HepG2 (cell line): ENCODE results near the gene SPDYE6. TPM values are rescaled to one million over a fixed set of nuclear protein-coding genes. Genes with fewer than 3 reads are reported as not detected.

Source experiments
- ATRX ChIP-seq: sonication (generic); formaldehyde crosslinking; IDR thresholded peaks from 2 replicates; pipeline ENCODE4 v1.4.0; 2020; ENCODE audit warnings: missing genetic modification reagents, borderline replicate concordance
- CAMTA2 ChIP-seq: sonication (generic); formaldehyde crosslinking; IDR thresholded peaks from 2 replicates; pipeline ENCODE4 v1.4.0; 2020; ENCODE audit warnings: mild to moderate bottlenecking, missing genetic modification reagents, borderline replicate concordance
- ETV5 ChIP-seq: IDR thresholded peaks from 2 replicates; pipeline ENCODE4 v1.6.1; 2018; ENCODE audit warnings: missing biosample characterization, missing genetic modification reagents, inconsistent platforms, borderline replicate concordance
- GLI4 ChIP-seq: sonication (generic); formaldehyde crosslinking; IDR thresholded peaks from 2 replicates; pipeline ENCODE4 v1.5.1; 2020; ENCODE audit warnings: missing genetic modification reagents, mild to moderate bottlenecking, moderate library complexity, borderline replicate concordance
- HIC2 ChIP-seq: sonication (generic); formaldehyde crosslinking; IDR thresholded peaks from 2 replicates; pipeline ENCODE4 v1.9.0; 2022; ENCODE audit warnings: low read depth, missing genetic modification reagents
- HMGXB4 ChIP-seq, 2 experiments: sonication (generic) in 1 of 2; formaldehyde crosslinking in 1 of 2; IDR thresholded peaks; 2 replicates each; pipeline versions ENCODE4 v1.4.0 to v1.6.1; 2018 to 2020; ENCODE audit warnings: missing genetic modification reagents in 2 of 2, borderline replicate concordance in 1 of 2, low read depth in 1 of 2, mild to moderate bottlenecking in 1 of 2, missing biosample characterization in 1 of 2
- HNF4A ChIP-seq: sonication (generic); formaldehyde crosslinking; IDR thresholded peaks from 2 replicates; pipeline ENCODE4 v1.4.0; 2020; ENCODE audit warnings: missing genetic modification reagents
- PATZ1 ChIP-seq: sonication (generic); formaldehyde crosslinking; IDR thresholded peaks from 2 replicates; pipeline ENCODE4 v1.4.0; 2020; ENCODE audit warnings: missing genetic modification reagents
- PRDM4 ChIP-seq: sonication (generic); formaldehyde crosslinking; IDR thresholded peaks from 2 replicates; pipeline ENCODE4 v1.9.0; 2021; ENCODE audit warnings: missing genetic modification reagents, borderline replicate concordance
- TAF15 ChIP-seq: fragments of 200-400 bp; formaldehyde crosslinking; IDR thresholded peaks from one replicate; pipeline ENCODE4 v1.6.1; 2018; ENCODE audit warnings: mild to moderate bottlenecking, low read depth, low read length; ENCODE audit not compliant: poor library complexity, severe bottlenecking
- THAP11 ChIP-seq: IDR thresholded peaks from 2 replicates; pipeline ENCODE4 v1.6.1; 2016; ENCODE audit warnings: missing biosample characterization, missing genetic modification reagents
- YY1 ChIP-seq: IDR thresholded peaks from 2 replicates; pipeline ENCODE4 v1.6.1; 2011; ENCODE audit warnings: low read length, low read depth, moderate library complexity, mild to moderate bottlenecking; ENCODE audit not compliant: insufficient read depth, insufficient replicate concordance
- ZMAT3 ChIP-seq: sonication (generic); formaldehyde crosslinking; conservative IDR thresholded peaks from 2 replicates; pipeline ENCODE4 v1.7.0; 2021; ENCODE audit warnings: missing genetic modification reagents
- ZNF121 ChIP-seq: sonication (generic); formaldehyde crosslinking; IDR thresholded peaks from 2 replicates; pipeline ENCODE4 v1.5.0; 2020; ENCODE audit warnings: mild to moderate bottlenecking, missing genetic modification reagents
- ZNF431 ChIP-seq: sonication (generic); formaldehyde crosslinking; IDR thresholded peaks from 2 replicates; pipeline ENCODE4 v1.9.0; 2022; ENCODE audit warnings: missing genetic modification reagents, low read depth, mild to moderate bottlenecking, borderline replicate concordance
- ZNF546 ChIP-seq: sonication (generic); formaldehyde crosslinking; conservative IDR thresholded peaks from 2 replicates; pipeline ENCODE4 v1.8.1; 2023; ENCODE audit warnings: mild to moderate bottlenecking, missing genetic modification reagents
- ZSCAN21 ChIP-seq: sonication (generic); formaldehyde crosslinking; IDR thresholded peaks from 2 replicates; pipeline ENCODE4 v1.8.0; 2022; ENCODE audit warnings: mild to moderate bottlenecking, missing genetic modification reagents, moderate library complexity, borderline replicate concordance
- polyA plus RNA-seq, 8 experiments: library from polyadenylated mRNA; depleted of rRNA in 3 of 8; stranded (reverse) in 7 of 8; unstranded in 1 of 8; fragments of >200 nt; fragmentation: Illumina TruSeq in 4 of 8; extraction: Trizol in 4 of 8; gene quantifications; 2 replicates each; pipeline versions ENCODE4 v1.2.1 to v1.2.3, GENCODE V29; 2011 to 2016; ENCODE audit warnings: low read depth in 4 of 8, missing spikeins in 1 of 8, mixed read lengths in 1 of 8; ENCODE audit not compliant: insufficient read depth in 1 of 8
- total RNA-seq, 5 experiments: library from RNA; depleted of rRNA; stranded (reverse); fragments of >200 nt; fragmentation: Illumina TruSeq; extraction: Trizol; gene quantifications; 2 replicates each; pipeline ENCODE4 v1.2.3, GENCODE V29; 2016; ENCODE audit warnings: low read depth in 1 of 5
- TF ChIP-seq, protein P1 (sequence below): sonication (generic); formaldehyde crosslinking; IDR thresholded peaks from 2 replicates; pipeline ENCODE4 v1.4.0; 2020; ENCODE audit warnings: missing genetic modification reagents

Gene SPDYE6
- total and polyA plus RNA-seq, 2 of the 13 experiments (the other 11 are each of a cell fraction or from before 2014, with no cell fraction given) = 0.07 TPM; not detected in 1

- TF ChIP-seq ETV5 (CRISPR knock-in tag) (peak; percentile 72), ZNF121 (CRISPR knock-in tag) (no peak), CAMTA2 (CRISPR knock-in tag) (no peak), ZNF546 (no peak), PRDM4 (CRISPR knock-in tag) (no peak), ZSCAN21 (CRISPR knock-in tag) (no peak), HNF4A (CRISPR knock-in tag) (no peak), THAP11 (peak; percentile 45), HMGXB4 (CRISPR knock-in tag; IDR thresholded peaks at IDR 0.05; ENCODE audit: borderline replicate concordance in 1 of 2, low read depth in 1 of 2) (no peak), ATRX (no peak), HIC2 (CRISPR knock-in tag) (peak; percentile 91), YY1 (no peak), ZMAT3 (CRISPR knock-in tag) (no peak), GLI4 (CRISPR knock-in tag) (no peak), ZNF431 (no peak), TAF15 (no peak), PATZ1 (CRISPR knock-in tag) (peak; percentile 65)
- TF ChIP-seq, protein P1, sequence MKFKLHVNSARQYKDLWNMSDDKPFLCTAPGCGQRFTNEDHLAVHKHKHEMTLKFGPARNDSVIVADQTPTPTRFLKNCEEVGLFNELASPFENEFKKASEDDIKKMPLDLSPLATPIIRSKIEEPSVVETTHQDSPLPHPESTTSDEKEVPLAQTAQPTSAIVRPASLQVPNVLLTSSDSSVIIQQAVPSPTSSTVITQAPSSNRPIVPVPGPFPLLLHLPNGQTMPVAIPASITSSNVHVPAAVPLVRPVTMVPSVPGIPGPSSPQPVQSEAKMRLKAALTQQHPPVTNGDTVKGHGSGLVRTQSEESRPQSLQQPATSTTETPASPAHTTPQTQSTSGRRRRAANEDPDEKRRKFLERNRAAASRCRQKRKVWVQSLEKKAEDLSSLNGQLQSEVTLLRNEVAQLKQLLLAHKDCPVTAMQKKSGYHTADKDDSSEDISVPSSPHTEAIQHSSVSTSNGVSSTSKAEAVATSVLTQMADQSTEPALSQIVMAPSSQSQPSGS (CRISPR knock-in tag) = no peak
Observed at GRCh38 chr7:102306916-102307677, 49.1 kb downstream of the SPDYE6 start (continued).
